Activated T-helper 1 cell treated with anti-CD3 and anti-CD28 coated beads, Interleukin-2, amount 50 U/mL, for 16 hours (primary cell): ENCODE measurements around the gene PHPT1.
"Not testable (repeated sequence)": the region's sequence is repeated elsewhere in the genome, so short reads cannot be mapped to it uniquely, and the experiment has no call there.

Experiments
- DNase-seq, 2 donors: peaks; one replicate each; pipeline ENCODE4 v3.0.0-alpha.2; 2020; ENCODE audit warnings: low read depth in 1 of 2, low spot score in 1 of 2

The PHPT1 gene

DNA sequence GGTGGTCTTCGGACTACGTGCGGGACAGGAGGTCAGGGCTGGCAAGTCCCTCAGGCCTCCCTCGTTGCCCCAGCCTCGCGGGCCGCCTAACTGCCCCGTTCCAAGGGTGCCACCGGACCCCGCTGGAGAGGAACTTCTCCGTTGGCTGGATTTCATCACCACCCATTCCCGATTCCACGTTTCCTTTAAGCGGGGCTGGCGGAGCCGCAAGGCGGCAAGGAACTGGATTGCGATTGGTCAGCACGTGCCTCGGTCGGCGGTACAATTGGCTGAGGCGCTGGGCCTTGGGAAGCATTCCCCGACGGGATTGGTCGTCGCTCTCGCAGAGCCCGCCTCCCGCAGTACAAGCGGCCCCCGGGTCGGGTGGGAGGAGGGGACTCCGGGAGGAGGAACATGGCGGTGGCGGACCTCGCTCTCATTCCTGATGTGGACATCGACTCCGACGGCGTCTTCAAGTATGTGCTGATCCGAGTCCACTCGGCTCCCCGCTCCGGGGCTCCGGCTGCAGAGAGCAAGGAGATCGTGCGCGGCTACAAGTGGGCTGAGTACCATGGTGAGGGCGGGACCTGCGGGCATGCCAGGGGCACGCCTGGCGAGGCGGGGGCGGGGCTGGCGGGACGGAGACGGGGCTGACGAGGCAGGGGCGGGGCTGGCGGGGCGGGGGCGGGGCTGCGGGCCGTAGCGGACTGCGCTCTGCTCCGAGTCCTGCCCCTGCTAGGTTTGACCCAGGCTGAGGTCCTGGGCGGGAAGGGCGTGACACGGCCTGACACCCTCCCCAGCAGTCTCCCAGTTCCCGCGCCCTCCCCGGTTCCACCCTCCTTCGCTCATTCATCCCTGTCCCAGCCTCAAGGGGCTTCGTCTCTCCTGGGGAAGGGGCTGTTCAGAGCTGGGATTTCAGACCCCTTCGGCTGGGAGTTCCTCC lies at the start of gene PHPT1:
Gene PHPT1, plus strand, starts transcription at position 372 of the 922 bp plus-strand sequence. Its CDS starts 22 bp downstream, at position 394.
- DNase-seq = peak; percentile 89 to 92

GRCh38 chr9:136799854-136800657 lies 49.2 kb upstream of the PHPT1 start:
- peak; percentile 80 to 85 for DNase-seq

DNA sequence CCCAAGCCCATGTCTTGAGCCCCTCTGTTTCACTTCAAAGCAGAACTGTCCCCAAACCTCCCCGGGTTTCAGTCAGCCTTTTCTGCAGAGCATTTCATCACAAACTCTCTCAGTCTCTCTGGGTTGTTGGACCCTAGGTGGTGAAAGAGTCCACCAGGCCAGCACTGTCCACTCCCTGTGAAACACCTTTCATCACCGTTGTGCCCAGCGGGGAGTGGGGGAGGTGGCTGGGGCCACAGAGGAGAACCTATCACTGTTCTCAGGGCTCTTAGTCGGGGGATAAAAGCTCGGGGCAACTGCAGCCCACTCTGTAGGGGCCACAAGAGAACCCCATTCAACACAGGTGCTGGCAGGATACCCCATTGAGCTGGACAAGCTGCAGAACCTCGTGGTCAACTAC lies 46.9 kb upstream of the PHPT1 start:
- DNase-seq = no peak

GRCh38 chr9:136803009-136803550 lies 46.1 kb upstream of the PHPT1 start:
- not testable (repeated sequence) for DNase-seq

GRCh38 chr9:136803551-136804508 lies 45.4 kb upstream of the PHPT1 start:
- no peak for DNase-seq

- DNase-seq = no peak
Observed at GRCh38 chr9:136804509-136805206, 44.6 kb upstream of the PHPT1 start.

DNA sequence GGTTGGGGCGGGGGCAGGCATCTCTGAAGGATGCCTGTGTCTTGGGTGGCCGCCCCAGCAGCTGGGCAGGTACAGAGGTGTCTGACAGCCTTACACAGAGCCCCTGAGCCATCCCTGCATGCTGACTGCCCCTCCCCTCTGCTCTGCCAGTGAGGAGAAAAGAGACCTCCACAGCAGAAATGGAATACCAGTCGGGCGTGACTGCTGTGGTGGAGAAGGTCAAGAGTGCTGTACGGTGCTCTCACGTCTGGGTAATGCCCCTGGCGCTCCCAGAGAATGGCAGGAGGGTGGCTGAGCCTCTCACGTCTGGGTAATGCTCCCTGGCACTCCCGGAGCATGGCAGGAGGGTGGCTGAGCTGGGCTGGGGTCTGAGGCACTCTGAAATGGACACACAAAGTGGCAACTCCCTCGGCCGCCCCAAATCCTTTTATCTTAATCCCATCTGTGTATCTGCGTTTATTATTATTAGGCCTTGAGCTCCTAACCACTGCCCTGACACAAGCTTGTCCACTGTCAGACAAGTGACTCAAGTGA lies 43.9 kb upstream of the PHPT1 start:
- DNase-seq = no peak

- DNase-seq = no peak
Observed at GRCh38 chr9:136806067-136806466, 43.1 kb upstream of the PHPT1 start.

GRCh38 chr9:136806631-136807201 lies 42.5 kb upstream of the PHPT1 start:
- DNase-seq = no peak

- DNase-seq = peak; percentile 66 to 74
Observed at GRCh38 chr9:136807281-136808074, 41.7 kb upstream of the PHPT1 start, which contains the start of gene RABL6. Gene RABL6 (plus strand): TSS chr9:136807948. CDS start chr9:136808197, 249 bp downstream.

DNA sequence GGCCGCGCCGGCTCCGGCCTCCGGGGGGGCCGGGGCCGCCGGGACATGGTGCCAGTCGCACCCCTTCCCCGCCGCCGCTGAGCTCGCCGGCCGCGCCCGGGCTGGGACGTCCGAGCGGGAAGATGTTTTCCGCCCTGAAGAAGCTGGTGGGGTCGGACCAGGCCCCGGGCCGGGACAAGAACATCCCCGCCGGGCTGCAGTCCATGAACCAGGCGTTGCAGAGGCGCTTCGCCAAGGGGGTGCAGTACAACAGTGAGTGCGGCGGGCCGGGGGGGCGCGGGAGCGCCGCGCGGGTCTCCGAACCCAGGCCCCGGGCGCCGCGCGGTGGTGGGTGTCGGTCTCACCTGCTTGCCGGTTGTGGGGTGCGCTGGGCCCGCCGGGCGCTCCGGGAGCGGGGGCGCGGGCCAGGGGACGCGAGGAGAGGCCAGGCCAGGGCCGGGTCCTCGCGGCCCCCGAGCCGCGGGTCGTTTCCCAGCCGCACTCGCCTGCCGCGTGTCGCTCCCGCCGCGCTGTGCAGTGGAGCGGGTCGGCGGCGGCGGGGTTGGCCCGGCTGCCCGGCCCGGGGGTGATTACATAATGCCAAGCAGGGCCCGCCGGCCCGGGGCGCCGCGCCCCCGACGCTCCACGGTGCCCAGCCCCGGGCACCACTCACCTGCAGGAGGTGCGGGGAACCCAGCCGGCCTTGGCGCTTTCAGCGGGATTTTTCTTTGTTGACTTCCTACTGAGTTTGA lies 41.0 kb upstream of the PHPT1 start:
- DNase-seq = peak in 1 of 2 donors; percentile 31

DNA sequence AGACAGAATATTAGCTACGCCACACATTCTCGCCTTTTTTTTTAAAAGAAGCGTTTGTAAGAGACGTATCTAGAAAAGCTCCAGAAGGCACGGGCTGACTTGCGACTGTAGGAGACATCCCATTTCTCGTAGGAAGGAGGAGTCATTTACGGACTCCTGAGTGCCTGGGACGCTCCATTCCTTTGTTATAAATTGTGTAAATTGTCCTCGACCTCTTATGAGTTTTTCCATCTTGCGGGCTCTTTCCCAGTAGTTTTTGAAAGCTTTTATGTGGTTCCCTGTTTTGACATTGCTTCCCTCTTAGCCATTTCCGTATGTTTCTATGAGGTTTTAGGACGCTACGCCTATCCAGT lies 40.4 kb upstream of the PHPT1 start:
- DNase-seq = no peak

DNA sequence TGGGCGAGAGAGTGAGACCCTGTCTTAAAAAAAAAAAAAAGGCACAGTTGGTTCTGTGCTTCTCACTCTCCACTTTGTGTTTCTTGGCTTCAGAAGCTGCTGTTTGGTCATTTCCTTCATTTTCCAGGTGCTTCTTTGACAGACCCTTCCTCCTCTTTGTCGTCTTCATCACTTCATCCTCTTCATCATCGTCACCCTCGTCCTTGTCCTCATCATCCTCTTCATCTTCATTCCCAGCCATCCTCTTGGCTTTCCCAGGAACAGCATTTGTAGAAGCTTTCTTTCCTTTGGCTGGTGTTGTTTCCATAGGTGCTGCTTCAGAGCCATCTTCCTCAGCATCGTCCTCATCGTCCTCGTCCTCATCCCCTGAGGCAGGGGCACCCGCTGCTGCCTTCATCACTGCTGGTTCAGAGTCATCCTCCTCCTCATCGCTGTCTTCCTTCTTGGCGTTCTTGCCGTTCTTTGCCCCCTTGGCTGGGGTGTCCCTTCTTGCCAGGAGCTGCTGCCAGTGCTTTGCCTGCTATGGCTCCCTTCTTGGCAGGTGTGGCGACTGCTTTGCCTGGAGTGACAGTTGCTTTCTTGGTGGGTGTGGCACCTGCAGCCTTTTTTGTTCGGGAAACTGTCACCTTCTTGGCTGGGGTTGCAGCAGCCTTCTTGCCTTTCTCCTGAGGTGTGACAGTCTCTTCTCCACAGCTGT lies 34.3 kb upstream of the PHPT1 start:
- DNase-seq = no peak

DNA sequence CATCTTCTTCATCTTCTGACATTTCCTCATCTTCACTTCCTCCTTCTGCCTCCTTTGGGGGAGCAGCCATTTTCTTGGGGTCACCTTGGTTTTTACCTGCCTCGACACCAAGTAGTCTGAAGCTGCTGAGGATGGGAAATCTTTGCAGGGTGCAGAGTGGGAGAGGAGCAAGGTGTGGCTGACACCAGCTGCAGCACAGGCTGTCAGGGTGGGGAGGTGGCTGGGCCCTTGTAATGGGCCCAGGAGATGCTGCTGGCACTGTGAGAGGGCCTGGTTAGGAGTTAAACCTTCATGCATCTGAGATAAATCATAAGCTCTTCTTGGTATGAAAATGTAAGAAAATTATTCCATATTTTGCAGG lies 33.8 kb upstream of the PHPT1 start:
- no peak for DNase-seq

DNA sequence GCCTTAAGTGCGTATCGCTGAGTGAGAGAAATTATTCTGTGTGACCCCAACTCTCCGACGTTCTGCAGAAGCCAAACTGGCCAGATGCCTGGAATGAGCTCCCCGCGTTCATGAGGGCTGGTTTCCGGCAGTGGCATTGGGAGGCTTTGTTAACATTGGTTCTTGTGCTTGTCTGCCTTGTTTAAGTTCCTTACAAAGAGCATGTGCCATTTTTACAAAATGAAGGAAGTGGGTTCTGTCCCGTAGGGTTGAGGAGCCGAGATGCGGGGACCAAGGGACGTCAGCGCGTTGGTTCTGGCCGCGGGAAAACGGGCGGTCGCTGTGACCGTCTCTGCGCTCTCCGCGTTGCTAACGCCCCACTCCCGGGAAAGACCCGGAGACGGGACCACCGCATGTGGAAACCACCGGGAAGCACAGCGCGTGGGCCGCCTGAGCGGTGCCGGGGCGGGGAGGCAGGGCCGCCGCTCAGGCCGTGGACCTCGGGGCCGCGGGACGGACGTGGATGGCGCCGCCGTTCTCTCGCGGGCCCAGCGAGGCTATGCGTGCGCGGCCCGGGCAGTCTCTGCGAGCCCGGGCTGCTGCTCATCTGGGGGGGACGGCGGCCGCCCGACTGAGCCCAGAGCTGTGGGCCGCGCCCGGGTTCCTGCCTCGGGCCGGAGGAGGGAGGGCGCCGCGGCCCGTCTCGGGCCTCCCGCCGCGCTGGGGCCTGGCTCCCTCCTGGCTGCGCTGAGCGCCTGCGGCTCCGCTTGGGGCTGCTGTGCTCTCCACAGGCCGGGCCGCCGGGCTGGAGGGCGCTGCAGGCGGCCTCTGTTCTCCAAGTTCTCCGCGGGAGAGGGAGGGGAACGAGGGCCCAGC lies 28.0 kb upstream of the PHPT1 start:
- DNase-seq = no peak

DNA sequence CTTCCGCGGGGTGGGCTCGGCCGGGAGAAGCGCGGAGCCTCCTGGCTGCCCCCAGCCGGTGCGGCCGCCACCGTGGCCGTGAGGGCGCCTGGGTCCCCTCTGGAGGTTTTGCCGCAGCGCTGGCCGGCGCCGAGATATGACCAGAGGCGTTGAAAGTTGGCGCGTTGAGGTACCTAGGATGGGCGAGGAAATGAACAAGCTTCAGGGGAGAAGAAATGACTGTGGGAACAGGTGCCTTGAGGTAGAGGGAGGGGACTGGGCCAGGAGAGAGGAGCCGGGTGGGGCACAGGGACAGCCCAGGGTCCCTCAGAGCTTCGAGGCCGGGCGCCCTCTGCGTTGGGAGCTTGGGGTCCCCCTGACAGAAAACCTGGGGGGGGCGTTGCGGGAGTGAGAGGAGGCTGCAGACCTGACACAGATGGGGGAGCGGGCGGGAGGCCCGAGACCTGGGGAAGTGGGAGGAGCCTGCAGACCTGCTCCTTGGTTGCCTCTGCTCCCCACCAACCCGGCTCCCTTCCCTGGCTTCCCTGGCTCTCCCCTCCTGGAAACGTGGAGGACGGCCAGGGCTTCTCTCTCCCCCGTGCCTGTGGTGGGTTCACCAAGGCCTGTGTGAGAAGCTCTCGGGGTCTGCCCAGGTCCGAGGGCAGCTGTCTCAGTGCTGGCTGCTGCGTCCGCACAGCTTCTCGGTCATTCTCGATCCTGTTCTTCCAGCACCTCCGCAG lies 27.2 kb upstream of the PHPT1 start:
- DNase-seq = no peak
